Mesendoderm (in vitro differentiated cells): ENCODE measurements around the gene GCNT1.
A peak's percentile ranks its signal among the peaks of the same experiment; 100 is the strongest.
"Not testable (repeated sequence)": the region's sequence is repeated elsewhere in the genome, so short reads cannot be mapped to it uniquely, and the experiment has no call there.

Source experiments
- DNase-seq: peaks from one replicate; pipeline ENCODE4 v3.0.0; 2013
- H2AK5ac ChIP-seq: 2 replicates; pipeline ENCODE4 v1.6.1; 2013; ENCODE audit warnings: low read length, inconsistent platforms
- H2BK120ac ChIP-seq: 2 replicates; pipeline ENCODE4 v1.6.1; 2013; ENCODE audit warnings: low read depth, mild to moderate bottlenecking, low read length, moderate library complexity, mixed read lengths
- H2BK15ac ChIP-seq: replicated peaks from 2 replicates; pipeline ENCODE4 v1.6.1; 2013; ENCODE audit warnings: low read depth, mild to moderate bottlenecking, moderate library complexity
- H2BK5ac ChIP-seq: 2 replicates; pipeline ENCODE4 v1.6.1; 2013; ENCODE audit warnings: low read length, inconsistent platforms
- H3K18ac ChIP-seq: 2 replicates; pipeline ENCODE4 v1.6.1; 2013; ENCODE audit warnings: mild to moderate bottlenecking, low read length, mixed read lengths
- H3K23ac ChIP-seq: one replicate; pipeline ENCODE4 v1.6.1; 2013; ENCODE audit warnings: low read length
- H3K27ac ChIP-seq: 2 replicates; pipeline ENCODE4 v1.5.1; 2013; ENCODE audit warnings: low read depth, mild to moderate bottlenecking, inconsistent platforms, low read length, moderate library complexity
- H3K27me3 ChIP-seq: 2 replicates; pipeline ENCODE4 v1.6.1; 2013; ENCODE audit warnings: low read length, control low read depth, mild to moderate bottlenecking, inconsistent platforms; ENCODE audit not compliant: insufficient read depth, poor library complexity
- H3K36me3 ChIP-seq: 2 replicates; pipeline ENCODE4 v1.6.1; 2013; ENCODE audit warnings: low read length, inconsistent platforms; ENCODE audit not compliant: control insufficient read depth, insufficient read depth
- H3K4ac ChIP-seq: one replicate; pipeline ENCODE4 v1.6.1; 2013; ENCODE audit warnings: low read depth, mild to moderate bottlenecking, low read length, moderate library complexity
- H3K4me1 ChIP-seq: 2 replicates; pipeline ENCODE4 v1.6.1; 2013; ENCODE audit warnings: low read depth, low read length, inconsistent platforms; ENCODE audit not compliant: control insufficient read depth
- H3K4me2 ChIP-seq: 2 replicates; pipeline ENCODE4 v1.6.1; 2013; ENCODE audit warnings: low read length
- H3K4me3 ChIP-seq: 2 replicates; pipeline ENCODE4 v1.5.1; 2013; ENCODE audit warnings: mild to moderate bottlenecking, low read length
- H3K56ac ChIP-seq: one replicate; pipeline ENCODE4 v1.6.1; 2013; ENCODE audit warnings: low read length
- H3K79me1 ChIP-seq: 2 replicates; pipeline ENCODE4 v1.6.1; 2013; ENCODE audit warnings: low read length, inconsistent platforms
- H3K79me2 ChIP-seq: 2 replicates; pipeline ENCODE4 v1.6.1; 2013; ENCODE audit warnings: mild to moderate bottlenecking, low read length; ENCODE audit not compliant: control insufficient read depth, insufficient read depth
- H3K9ac ChIP-seq: 2 replicates; pipeline ENCODE4 v1.6.1; 2013; ENCODE audit warnings: low read length, inconsistent platforms
- H4K5ac ChIP-seq: one replicate; pipeline ENCODE4 v1.6.1; 2013; ENCODE audit warnings: low read length
- H4K8ac ChIP-seq: one replicate; pipeline ENCODE4 v1.6.1; 2013; ENCODE audit warnings: low read depth, mild to moderate bottlenecking, control low read depth, low read length, moderate library complexity
- WGBS: extraction: QIAGEN DNeasy Blood & Tissue Kit; methylation state at CpG from one replicate; pipeline ENCODE4 v1.1.7; 2013; ENCODE audit warnings: low lambda C conversion rate, missing lambda C conversion rate; ENCODE audit not compliant: insufficient coverage; ENCODE audit errors: extremely low coverage; 5-methylcytosine and 5-hydroxymethylcytosine counted together

Gene GCNT1

DNA sequence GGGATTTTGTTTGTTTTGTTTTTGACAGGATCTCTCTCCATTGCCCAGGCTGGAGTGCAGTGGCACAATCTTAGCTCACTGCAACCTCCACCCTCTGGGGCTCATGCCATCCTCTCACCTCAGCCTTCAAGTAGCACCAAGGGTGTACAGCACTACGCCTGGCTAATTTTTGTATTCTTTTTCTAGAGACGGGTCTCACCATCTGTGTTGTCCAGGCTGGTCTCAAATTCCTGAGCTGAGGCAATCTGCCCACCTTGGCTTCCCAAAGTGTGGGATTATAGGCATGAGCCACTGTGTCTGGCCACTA is 7.3 kb downstream of the GCNT1 start:
- Histone ChIP-seq H4K8ac (no peak overlapping the region), H3K27ac (no peak overlapping the region), H3K4me2 (no peak overlapping the region), H2BK5ac (no peak overlapping the region), H2BK120ac (no peak overlapping the region), H3K23ac (no peak overlapping the region), H3K36me3 (no peaks in the 10 kb centered on the region), H3K56ac (no peak overlapping the region), H3K27me3 (no peaks in the 10 kb centered on the region), H3K4me3 (no peak overlapping the region), H3K79me1 (peaks cover 26% of the 10 kb centered on the region), H3K9ac (no peak overlapping the region), H4K5ac (no peak overlapping the region), H2BK15ac (no peak overlapping the region), H3K79me2 (peaks cover 54% of the 10 kb centered on the region), H2AK5ac (no peak overlapping the region), H3K4ac (no peak overlapping the region), H3K4me1 (peaks cover 8% of the 10 kb centered on the region), H3K18ac (no peak overlapping the region)
- WGBS = no CpG with 5 or more reads among the region's 2 CpGs
- no peak for DNase-seq

- no peak overlapping the region for H3K4me2 ChIP-seq
- H3K4ac ChIP-seq = no peak overlapping the region
- WGBS = 100% methylated on average over 2 of the region's 3 CpGs
- no peak for DNase-seq
- H3K4me1 ChIP-seq = peaks cover 14% of the 10 kb centered on the region
- H3K9ac ChIP-seq = no peak overlapping the region
- H3K27ac ChIP-seq = no peak overlapping the region
- H3K18ac ChIP-seq = no peak overlapping the region
- H3K23ac ChIP-seq = no peak overlapping the region
- no peak overlapping the region for H4K5ac ChIP-seq
- no peaks in the 10 kb centered on the region for H3K27me3 ChIP-seq
- H3K36me3 ChIP-seq = no peaks in the 10 kb centered on the region
- no peak overlapping the region for H2BK15ac ChIP-seq
- no peak overlapping the region for H2BK5ac ChIP-seq
- H3K4me3 ChIP-seq = no peak overlapping the region
- H3K79me2 ChIP-seq = peaks cover 22% of the 10 kb centered on the region
- H3K56ac ChIP-seq = no peak overlapping the region
- no peak overlapping the region for H4K8ac ChIP-seq
- H2BK120ac ChIP-seq = no peak overlapping the region
- H3K79me1 ChIP-seq = peaks cover 4% of the 10 kb centered on the region
- H2AK5ac ChIP-seq = no peak overlapping the region
Observed at GRCh38 chr9:76474419-76474818, 15.4 kb downstream of the GCNT1 start.

- no peak overlapping the region for H2BK120ac ChIP-seq
- H3K4me1 ChIP-seq = peaks cover 14% of the 10 kb centered on the region
- no peak overlapping the region for H4K5ac ChIP-seq
- H4K8ac ChIP-seq = no peak overlapping the region
- H2BK5ac ChIP-seq = peak overlapping the region; percentile 0
- no peak overlapping the region for H3K18ac ChIP-seq
- no peak overlapping the region for H3K23ac ChIP-seq
- H3K56ac ChIP-seq = no peak overlapping the region
- no peak overlapping the region for H3K4ac ChIP-seq
- no peak overlapping the region for H2BK15ac ChIP-seq
- no peak overlapping the region for H3K4me2 ChIP-seq
- H3K36me3 ChIP-seq = no peaks in the 10 kb centered on the region
- no peak overlapping the region for H3K4me3 ChIP-seq
- H2AK5ac ChIP-seq = no peak overlapping the region
- peaks cover 24% of the 10 kb centered on the region for H3K79me2 ChIP-seq
- no peak overlapping the region for H3K9ac ChIP-seq
- no peaks in the 10 kb centered on the region for H3K27me3 ChIP-seq
- peak; percentile 67 for DNase-seq
- H3K27ac ChIP-seq = no peak overlapping the region
- peaks cover 6% of the 10 kb centered on the region for H3K79me1 ChIP-seq
- no CpG with 5 or more reads among the region's 4 CpGs for WGBS
Observed at GRCh38 chr9:76475686-76476085, 16.7 kb downstream of the GCNT1 start.

- DNase-seq, H2BK5ac ChIP-seq, H3K79me1 ChIP-seq, H3K4me1 ChIP-seq, H3K4me2 ChIP-seq, H3K27ac ChIP-seq, H2BK120ac ChIP-seq, H3K9ac ChIP-seq, H3K23ac ChIP-seq, H3K18ac ChIP-seq, H3K56ac ChIP-seq, H4K8ac ChIP-seq, H3K4ac ChIP-seq, H2BK15ac ChIP-seq, H3K4me3 ChIP-seq, H4K5ac ChIP-seq, H2AK5ac ChIP-seq, H3K36me3 ChIP-seq, H3K27me3 ChIP-seq: not testable (repeated sequence)
- H3K79me2 ChIP-seq = peaks cover 15% of the 10 kb centered on the region
- WGBS = no CpG with 5 or more reads among the region's 7 CpGs
Observed at GRCh38 chr9:76477818-76478217, 18.8 kb downstream of the GCNT1 start.

GRCh38 chr9:76478226-76478625 is 19.2 kb downstream of the GCNT1 start:
- Histone ChIP-seq H3K27ac (no peak overlapping the region), H4K5ac (no peak overlapping the region), H3K36me3 (no peaks in the 10 kb centered on the region), H3K4me1 (peaks cover 7% of the 10 kb centered on the region), H3K4me3 (no peak overlapping the region), H2AK5ac (no peak overlapping the region), H4K8ac (no peak overlapping the region), H2BK120ac (no peak overlapping the region), H3K4ac (no peak overlapping the region), H3K79me2 (peaks cover 15% of the 10 kb centered on the region), H3K79me1 (peaks cover 4% of the 10 kb centered on the region), H2BK5ac (no peak overlapping the region), H3K4me2 (no peak overlapping the region), H3K23ac (no peak overlapping the region), H2BK15ac (no peak overlapping the region), H3K27me3 (no peaks in the 10 kb centered on the region), H3K18ac (no peak overlapping the region), H3K56ac (no peak overlapping the region), H3K9ac (no peak overlapping the region)
- no peak for DNase-seq
- no CpG with 5 or more reads among the region's 10 CpGs for WGBS

DNA sequence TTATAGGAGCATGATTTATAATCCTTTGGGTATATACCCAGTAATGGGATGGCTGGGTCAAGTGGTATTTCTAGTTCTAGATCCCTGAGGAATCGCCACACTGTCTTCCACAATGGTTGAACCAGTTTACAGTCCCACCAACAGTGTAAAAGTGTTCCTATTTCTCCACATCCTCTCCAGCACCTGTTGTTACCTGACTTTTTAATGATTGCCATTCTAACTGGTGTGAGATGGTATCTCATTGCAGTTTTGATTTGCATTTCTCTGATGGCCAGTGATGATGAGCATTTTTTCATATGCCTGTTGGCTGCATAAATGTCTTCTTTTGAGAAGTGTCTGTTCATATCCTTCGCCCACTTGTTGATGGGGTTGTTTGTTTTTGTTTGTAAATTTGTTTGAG is 20.4 kb downstream of the GCNT1 start:
- not testable (repeated sequence) for H3K18ac ChIP-seq, DNase-seq, H3K36me3 ChIP-seq, H2AK5ac ChIP-seq, H3K4ac ChIP-seq, H3K27ac ChIP-seq, H3K4me3 ChIP-seq, H3K79me1 ChIP-seq, H3K4me2 ChIP-seq, H3K23ac ChIP-seq, H2BK5ac ChIP-seq, H4K8ac ChIP-seq, H3K27me3 ChIP-seq, H3K9ac ChIP-seq, H3K56ac ChIP-seq, H4K5ac ChIP-seq, H2BK120ac ChIP-seq, H3K4me1 ChIP-seq, H2BK15ac ChIP-seq
- peaks cover 18% of the 10 kb centered on the region for H3K79me2 ChIP-seq
- WGBS = no CpG with 5 or more reads among the region's 2 CpGs
